ENCODE measurements around the gene VPS13D. TPM values are rescaled to one million over a fixed set of nuclear protein-coding genes. Genes with fewer than 3 reads are reported as not detected.

VPS13D gene
- total RNA-seq, 1 experiment from 2014 or later: 31.6 TPM

DNA sequence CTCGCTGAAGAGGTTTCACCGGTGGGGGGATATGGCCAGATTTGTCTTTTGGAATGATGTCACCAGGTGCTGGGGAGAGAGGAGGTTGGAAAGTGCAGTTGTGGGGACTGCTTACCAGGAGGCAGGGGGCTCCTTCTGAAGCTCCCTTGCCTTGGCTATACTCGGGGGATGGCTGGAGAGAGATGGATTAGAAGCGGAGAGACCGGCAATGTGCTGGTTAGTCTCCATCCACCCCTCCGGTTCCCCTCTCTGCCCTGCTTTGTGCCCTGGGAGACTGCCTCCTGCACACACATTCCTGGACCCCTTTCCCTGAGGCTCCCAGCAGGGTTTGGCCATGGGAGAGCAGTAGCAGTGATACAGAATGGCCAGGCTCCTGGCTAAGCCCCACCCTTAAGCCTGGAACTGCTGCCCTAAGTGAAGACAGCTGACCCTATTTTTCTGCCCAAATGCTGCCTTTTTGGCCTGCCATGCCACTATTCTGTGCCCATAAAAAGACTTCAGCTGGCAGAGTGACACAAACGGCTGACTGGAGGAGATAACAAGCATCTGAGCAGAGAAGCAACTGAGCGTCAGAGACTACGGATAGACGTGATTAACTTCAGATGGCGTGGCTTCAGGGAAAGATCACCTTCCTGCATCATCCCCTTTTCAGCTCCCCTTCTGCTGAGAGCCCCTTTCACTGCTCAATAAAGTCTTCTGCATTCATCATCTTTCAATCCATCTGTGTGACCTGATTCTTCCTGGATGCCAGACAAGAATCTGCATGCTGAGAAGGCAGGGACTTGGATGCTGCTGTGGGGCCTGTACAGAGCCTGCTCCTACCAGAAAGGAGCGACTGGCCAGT lies 14.5 kb upstream of the VPS13D start:
- Histone ChIP-seq H3K36me3 (ENCODE audit: control insufficient read depth in 1 of 2, insufficient read depth in 2 of 2, low read length in 2 of 2) (no peaks in the 10 kb centered on the region), H2AFZ (ENCODE audit: low read depth, low read length, poor library complexity, severe bottlenecking) (no peak overlapping the region), H3K79me2 (ENCODE audit: insufficient read depth, low read length) (no peaks in the 10 kb centered on the region), H4K20me1 (ENCODE audit: insufficient read depth) (no peaks in the 10 kb centered on the region), H3K4me1 (ENCODE audit: control insufficient read depth in 1 of 2, insufficient read depth in 2 of 2, low read length in 2 of 2) (no peaks in the 10 kb centered on the region), H3K9me2 (ENCODE audit: insufficient read depth) (no peaks in the 10 kb centered on the region), H3K9ac (ENCODE audit: low read length) (no peak overlapping the region), H3K27me3 (ENCODE audit: insufficient read depth, low read length) (no peaks in the 10 kb centered on the region), H3K27ac (ENCODE audit: low read depth, low read length) (no peak overlapping the region), H3K9me3 (ENCODE audit: control insufficient read depth in 1 of 2, insufficient read depth in 1 of 2, low read depth in 1 of 2, low read length in 2 of 2) (no peaks in the 10 kb centered on the region), H3K4me2 (ENCODE audit: low read length) (no peak overlapping the region), H3K4me3 (replicated peaks in 1 of 2; ENCODE audit: low read depth in 1 of 2, low read length in 2 of 2) (no peak overlapping the region)
- ChIA-PET CTCF (interaction anchor here (2.0 kb wide), 1 partner anchor 91 kb away, joined by 7 read pairs; no protein-coding TSS in a partner anchor), POLR2A (interaction anchor here (1.0 kb wide), 1 partner anchor 15 kb away, joined by 3 read pairs; the partner anchor contains the start of gene VPS13D), RAD21 (ENCODE audit: low non-redundant PET in 1 of 2, low total read pairs in 2 of 2, uncharacterized antibody in 2 of 2, unreplicated experiment in 2 of 2) (no interaction called here)
- TF ChIP-seq, protein P1, sequence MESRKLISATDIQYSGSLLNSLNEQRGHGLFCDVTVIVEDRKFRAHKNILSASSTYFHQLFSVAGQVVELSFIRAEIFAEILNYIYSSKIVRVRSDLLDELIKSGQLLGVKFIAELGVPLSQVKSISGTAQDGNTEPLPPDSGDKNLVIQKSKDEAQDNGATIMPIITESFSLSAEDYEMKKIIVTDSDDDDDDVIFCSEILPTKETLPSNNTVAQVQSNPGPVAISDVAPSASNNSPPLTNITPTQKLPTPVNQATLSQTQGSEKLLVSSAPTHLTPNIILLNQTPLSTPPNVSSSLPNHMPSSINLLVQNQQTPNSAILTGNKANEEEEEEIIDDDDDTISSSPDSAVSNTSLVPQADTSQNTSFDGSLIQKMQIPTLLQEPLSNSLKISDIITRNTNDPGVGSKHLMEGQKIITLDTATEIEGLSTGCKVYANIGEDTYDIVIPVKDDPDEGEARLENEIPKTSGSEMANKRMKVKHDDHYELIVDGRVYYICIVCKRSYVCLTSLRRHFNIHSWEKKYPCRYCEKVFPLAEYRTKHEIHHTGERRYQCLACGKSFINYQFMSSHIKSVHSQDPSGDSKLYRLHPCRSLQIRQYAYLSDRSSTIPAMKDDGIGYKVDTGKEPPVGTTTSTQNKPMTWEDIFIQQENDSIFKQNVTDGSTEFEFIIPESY (IDR thresholded peaks at IDR 0.05; ENCODE audit: extremely low read depth, insufficient replicate concordance, low read length): no peak
- no peak for TF ChIP-seq SP1 (IDR thresholded peaks at IDR 0.05; ENCODE audit: low read depth)
- no TSS peak for BruUV-seq (replicated peaks)
- intact Hi-C loops (cut with micrococcal nuclease): no loop called here
- ATAC-seq: no peak
- no peak for DNase-seq (ENCODE audit: low read depth, low spot score)

DNA sequence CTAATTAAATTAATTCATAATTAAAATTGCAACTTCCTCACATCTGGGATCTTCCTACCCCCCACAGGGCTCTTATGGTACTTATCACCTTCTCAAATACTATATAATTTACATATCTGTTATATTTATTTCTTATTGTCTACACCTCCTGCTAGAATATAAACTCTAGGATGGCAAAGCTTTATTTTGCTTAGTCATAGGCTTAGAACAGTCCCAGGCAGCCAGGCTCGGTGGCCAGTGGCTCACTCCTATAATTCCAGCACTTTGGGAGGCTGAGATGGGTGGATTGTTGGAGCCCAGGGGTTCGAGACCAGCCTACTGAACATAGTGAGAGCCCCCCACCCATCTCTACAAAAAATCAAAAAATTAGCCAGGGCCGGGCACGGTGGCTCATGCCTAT lies 10.0 kb upstream of the VPS13D start:
- TF ChIP-seq ZNF274 (IDR thresholded peaks at IDR 0.05; ENCODE audit: low read depth, low read length): no peak
- no peak for TF ChIP-seq SIN3A (IDR thresholded peaks at IDR 0.05; ENCODE audit: low read depth)
- TF ChIP-seq, protein P2, sequence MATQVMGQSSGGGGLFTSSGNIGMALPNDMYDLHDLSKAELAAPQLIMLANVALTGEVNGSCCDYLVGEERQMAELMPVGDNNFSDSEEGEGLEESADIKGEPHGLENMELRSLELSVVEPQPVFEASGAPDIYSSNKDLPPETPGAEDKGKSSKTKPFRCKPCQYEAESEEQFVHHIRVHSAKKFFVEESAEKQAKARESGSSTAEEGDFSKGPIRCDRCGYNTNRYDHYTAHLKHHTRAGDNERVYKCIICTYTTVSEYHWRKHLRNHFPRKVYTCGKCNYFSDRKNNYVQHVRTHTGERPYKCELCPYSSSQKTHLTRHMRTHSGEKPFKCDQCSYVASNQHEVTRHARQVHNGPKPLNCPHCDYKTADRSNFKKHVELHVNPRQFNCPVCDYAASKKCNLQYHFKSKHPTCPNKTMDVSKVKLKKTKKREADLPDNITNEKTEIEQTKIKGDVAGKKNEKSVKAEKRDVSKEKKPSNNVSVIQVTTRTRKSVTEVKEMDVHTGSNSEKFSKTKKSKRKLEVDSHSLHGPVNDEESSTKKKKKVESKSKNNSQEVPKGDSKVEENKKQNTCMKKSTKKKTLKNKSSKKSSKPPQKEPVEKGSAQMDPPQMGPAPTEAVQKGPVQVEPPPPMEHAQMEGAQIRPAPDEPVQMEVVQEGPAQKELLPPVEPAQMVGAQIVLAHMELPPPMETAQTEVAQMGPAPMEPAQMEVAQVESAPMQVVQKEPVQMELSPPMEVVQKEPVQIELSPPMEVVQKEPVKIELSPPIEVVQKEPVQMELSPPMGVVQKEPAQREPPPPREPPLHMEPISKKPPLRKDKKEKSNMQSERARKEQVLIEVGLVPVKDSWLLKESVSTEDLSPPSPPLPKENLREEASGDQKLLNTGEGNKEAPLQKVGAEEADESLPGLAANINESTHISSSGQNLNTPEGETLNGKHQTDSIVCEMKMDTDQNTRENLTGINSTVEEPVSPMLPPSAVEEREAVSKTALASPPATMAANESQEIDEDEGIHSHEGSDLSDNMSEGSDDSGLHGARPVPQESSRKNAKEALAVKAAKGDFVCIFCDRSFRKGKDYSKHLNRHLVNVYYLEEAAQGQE (IDR thresholded peaks at IDR 0.05; ENCODE audit: low read depth): no peak
- TF ChIP-seq, protein P3, sequence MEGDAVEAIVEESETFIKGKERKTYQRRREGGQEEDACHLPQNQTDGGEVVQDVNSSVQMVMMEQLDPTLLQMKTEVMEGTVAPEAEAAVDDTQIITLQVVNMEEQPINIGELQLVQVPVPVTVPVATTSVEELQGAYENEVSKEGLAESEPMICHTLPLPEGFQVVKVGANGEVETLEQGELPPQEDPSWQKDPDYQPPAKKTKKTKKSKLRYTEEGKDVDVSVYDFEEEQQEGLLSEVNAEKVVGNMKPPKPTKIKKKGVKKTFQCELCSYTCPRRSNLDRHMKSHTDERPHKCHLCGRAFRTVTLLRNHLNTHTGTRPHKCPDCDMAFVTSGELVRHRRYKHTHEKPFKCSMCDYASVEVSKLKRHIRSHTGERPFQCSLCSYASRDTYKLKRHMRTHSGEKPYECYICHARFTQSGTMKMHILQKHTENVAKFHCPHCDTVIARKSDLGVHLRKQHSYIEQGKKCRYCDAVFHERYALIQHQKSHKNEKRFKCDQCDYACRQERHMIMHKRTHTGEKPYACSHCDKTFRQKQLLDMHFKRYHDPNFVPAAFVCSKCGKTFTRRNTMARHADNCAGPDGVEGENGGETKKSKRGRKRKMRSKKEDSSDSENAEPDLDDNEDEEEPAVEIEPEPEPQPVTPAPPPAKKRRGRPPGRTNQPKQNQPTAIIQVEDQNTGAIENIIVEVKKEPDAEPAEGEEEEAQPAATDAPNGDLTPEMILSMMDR (IDR thresholded peaks at IDR 0.05 in 2 of 3, conservative IDR thresholded peaks at IDR 0.05 in 1 of 3; ENCODE audit: borderline replicate concordance in 1 of 3, insufficient read depth in 1 of 3, low read depth in 2 of 3, low read length in 2 of 3): no peak
- TF ChIP-seq YY1 (IDR thresholded peaks at IDR 0.05; ENCODE audit: extremely low read depth, insufficient replicate concordance, low read depth, low read length): no peak
- Histone ChIP-seq H3K4me2 (ENCODE audit: low read length) (no peak overlapping the region), H3K79me2 (ENCODE audit: insufficient read depth, low read length) (no peaks in the 10 kb centered on the region), H3K27me3 (ENCODE audit: insufficient read depth, low read length) (no peaks in the 10 kb centered on the region), H3K9ac (ENCODE audit: low read length) (no peak overlapping the region), H2AFZ (ENCODE audit: low read depth, low read length, poor library complexity, severe bottlenecking) (no peak overlapping the region), H3K9me3 (ENCODE audit: control insufficient read depth in 1 of 2, insufficient read depth in 1 of 2, low read depth in 1 of 2, low read length in 2 of 2) (no peaks in the 10 kb centered on the region), H4K20me1 (ENCODE audit: insufficient read depth) (no peaks in the 10 kb centered on the region), H3K4me1 (ENCODE audit: control insufficient read depth in 1 of 2, insufficient read depth in 2 of 2, low read length in 2 of 2) (no peaks in the 10 kb centered on the region), H3K4me3 (replicated peaks in 1 of 2; ENCODE audit: low read depth in 1 of 2, low read length in 2 of 2) (no peak overlapping the region), H3K9me2 (ENCODE audit: insufficient read depth) (no peaks in the 10 kb centered on the region), H3K27ac (ENCODE audit: low read depth, low read length) (no peak overlapping the region), H3K36me3 (ENCODE audit: control insufficient read depth in 1 of 2, insufficient read depth in 2 of 2, low read length in 2 of 2) (no peaks in the 10 kb centered on the region)
- ChIA-PET CTCF (interaction anchor here (2.1 kb wide), 1 partner anchor 95 kb away, joined by 8 read pairs; no protein-coding TSS in a partner anchor), RAD21 (ENCODE audit: low non-redundant PET in 1 of 2, low total read pairs in 2 of 2, uncharacterized antibody in 2 of 2, unreplicated experiment in 2 of 2) (no interaction called here), POLR2A (no interaction called here)
- ATAC-seq (no peak), DNase-seq (ENCODE audit: low read depth, low spot score) (no peak)
- no TSS peak for BruUV-seq (replicated peaks)
- intact Hi-C loops (cut with micrococcal nuclease): no loop called here

All from HCT116 (cell line).